B cell (primary cell): ENCODE measurements around the gene PSPC1.
"Not testable (repeated sequence)": the region's sequence is repeated elsewhere in the genome, so short reads cannot be mapped to it uniquely, and the experiment has no call there.

ENCODE experiments used
- CTCF ChIP-seq: fragments of 200-600 bp; IDR thresholded peaks from one replicate; pipeline ENCODE4 v1.8.0; 2022; ENCODE audit warnings: antibody characterized with exemption, mild to moderate bottlenecking
- EZH2 ChIP-seq: IDR thresholded peaks from 2 replicates; pipeline ENCODE4 v1.6.1; 2012; ENCODE audit warnings: borderline replicate concordance, low read depth, mild to moderate bottlenecking, moderate library complexity, low read length; ENCODE audit not compliant: insufficient read depth, poor library complexity, severe bottlenecking

GRCh38 chr13:19782727-19783682 lies at the start of gene PSPC1:
- TF ChIP-seq CTCF, EZH2: not testable (repeated sequence)
